NCI-H226 (cell line): ENCODE measurements around the gene ZNF692.
"Not testable (repeated sequence)": the region's sequence is repeated elsewhere in the genome, so short reads cannot be mapped to it uniquely, and the experiment has no call there.

Source experiments
- DNase-seq: peaks from one replicate; pipeline ENCODE4 v3.0.0-alpha.2; 2015

The ZNF692 gene

DNA sequence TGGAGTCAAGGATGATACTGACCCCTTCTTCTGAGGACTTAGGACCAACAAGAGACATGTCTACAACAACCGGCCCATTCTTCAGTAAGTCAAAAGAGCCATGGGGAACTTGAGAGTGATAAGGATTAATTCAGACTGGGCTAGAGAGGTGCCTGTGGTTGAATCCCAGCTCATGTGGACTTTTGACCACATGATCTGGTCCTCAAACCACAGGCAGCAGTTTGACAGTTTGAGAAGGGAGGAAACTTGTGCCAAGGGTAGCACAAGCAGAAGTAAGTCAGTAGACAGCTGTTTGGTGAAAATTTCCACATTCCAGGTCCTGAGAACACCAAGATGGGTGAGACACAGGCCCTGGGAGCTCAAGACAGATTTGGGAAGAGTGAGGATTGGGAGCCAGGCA, 53.0 kb downstream of the ZNF692 start:
- no peak for DNase-seq

GRCh38 chr1:248804771-248805681, 53.9 kb downstream of the ZNF692 start:
- DNase-seq, result no peak

DNA sequence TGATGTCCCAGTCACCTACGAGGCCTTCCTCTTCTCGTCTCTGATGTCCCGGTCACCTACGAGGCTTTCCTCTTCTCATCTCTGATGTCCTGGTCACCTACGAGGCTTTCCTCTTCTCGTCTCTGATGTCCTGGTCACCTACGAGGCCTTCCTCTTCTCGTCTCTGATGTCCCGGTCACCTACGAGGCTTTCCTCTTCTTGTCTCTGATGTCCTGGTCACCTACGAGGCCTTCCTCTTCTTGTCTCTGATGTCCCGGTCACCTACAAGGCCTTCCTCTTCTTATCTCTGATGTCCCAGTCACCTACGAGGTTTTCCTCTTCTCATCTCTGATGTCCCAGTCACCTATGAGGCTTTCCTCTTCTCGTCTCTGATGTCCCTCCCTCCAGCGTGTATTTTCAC, 55.4 kb downstream of the ZNF692 start:
- not testable (repeated sequence) for DNase-seq

DNA sequence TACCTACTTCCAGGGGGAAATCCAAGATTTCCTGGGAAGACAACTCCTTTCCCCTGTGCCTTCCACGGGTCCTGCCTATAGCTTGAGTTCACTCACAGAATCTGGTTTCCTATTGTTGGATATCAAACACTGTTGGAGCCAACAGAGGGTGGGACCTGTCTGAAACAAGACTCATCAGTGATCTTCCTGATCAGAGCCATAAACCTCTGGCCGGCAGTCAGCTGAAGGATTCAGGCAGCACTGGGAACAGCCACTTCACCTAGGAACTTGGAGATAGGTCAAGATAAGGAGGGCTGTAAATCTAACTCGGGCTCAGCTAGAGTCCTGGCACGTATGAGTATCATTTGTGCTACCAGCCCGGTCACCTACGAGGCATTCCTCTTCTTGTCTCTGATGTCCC, 56.4 kb downstream of the ZNF692 start:
- DNase-seq, result no peak

GRCh38 chr1:248800459-248800858, 58.4 kb downstream of the ZNF692 start:
- no peak for DNase-seq
